ENCODE data around the gene SELPLG. TPM values are rescaled to one million over a fixed set of nuclear protein-coding genes. Genes with fewer than 3 reads are reported as not detected.
"Not testable (repeated sequence)": the region's sequence is repeated elsewhere in the genome, so short reads cannot be mapped to it uniquely, and the experiment has no call there.

Gene SELPLG
- total and polyA plus RNA-seq, 2 of the 4 experiments (the other 2 are of a cell fraction): 3.2 to 10.8 TPM

DNA sequence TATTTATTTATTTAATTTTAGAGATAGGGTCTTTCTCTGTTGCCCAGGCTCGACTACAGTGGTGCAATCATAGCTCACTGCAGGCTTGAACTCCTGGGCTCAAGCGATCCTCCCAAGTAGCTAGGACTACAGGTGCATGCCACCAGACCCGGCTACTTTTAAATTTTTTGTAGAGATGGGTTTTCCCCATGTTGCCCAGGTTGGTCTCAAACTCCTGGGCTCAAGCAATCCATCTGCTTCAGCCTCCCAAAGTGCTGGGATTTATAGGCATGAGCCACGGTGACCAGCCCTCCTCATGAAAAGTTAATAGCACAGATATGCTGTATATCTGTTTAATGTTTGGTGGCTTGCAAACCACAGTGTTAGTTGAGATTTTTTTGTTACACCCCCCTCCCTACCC, 2.4 kb downstream of the SELPLG start:
- peaks cover 33% of the 10 kb centered on the region for H3K4me1 ChIP-seq (ENCODE audit: control insufficient read depth, insufficient read depth, low read length)
- H3K4me2 ChIP-seq (ENCODE audit: low read depth, low read length): not testable (repeated sequence)

More for the DNA sequence above, 2.4 kb downstream of the SELPLG start:
- H2AK5ac ChIP-seq (ENCODE audit: low read depth, low read length); ATAC-seq (ENCODE audit: low read depth); H2BK5ac ChIP-seq (ENCODE audit: low read depth, low read length, poor library complexity, severe bottlenecking); POLR2A ChIA-PET (ENCODE audit: unreplicated experiment); H3K27me3 ChIP-seq (ENCODE audit: control insufficient read depth, insufficient read depth, low read length); H4K91ac ChIP-seq (ENCODE audit: insufficient read depth, low read depth, low read length); H3K27ac ChIP-seq (ENCODE audit: insufficient read depth, low read length); H2BK120ac ChIP-seq (ENCODE audit: low read depth, low read length); H4K5ac ChIP-seq (ENCODE audit: low read depth, low read length); H3K9ac ChIP-seq (ENCODE audit: low read depth, low read length); DNase-seq; H4K20me1 ChIP-seq (ENCODE audit: insufficient read depth, low read length); BruUV-seq (replicated peaks); H2BK15ac ChIP-seq (ENCODE audit: low read depth, low read length); CTCF ChIA-PET; H3K36me3 ChIP-seq (ENCODE audit: control insufficient read depth, insufficient read depth, low read length); H3K9me3 ChIP-seq (ENCODE audit: control insufficient read depth, insufficient read depth, low read length); dilution Hi-C loops (cut with HindIII; ENCODE audit: low sequenced_read_pairs, unreplicated experiment); H3K18ac ChIP-seq (ENCODE audit: low read depth, low read length); H4K8ac ChIP-seq (ENCODE audit: low read depth in 2 of 2, low read length in 2 of 2); intact Hi-C loops (cut with micrococcal nuclease); H2AFZ ChIP-seq (replicated peaks; ENCODE audit: low read length, poor library complexity); H3K56ac ChIP-seq (ENCODE audit: extremely low read depth, insufficient read depth, low read length); H3K14ac ChIP-seq (replicated peaks; ENCODE audit: low read depth, low read length); H2AK9ac ChIP-seq (replicated peaks; ENCODE audit: low read depth, low read length, poor library complexity); H3K4ac ChIP-seq (ENCODE audit: low read depth, low read length); H3K4me3 ChIP-seq (ENCODE audit: insufficient read depth, low read depth, low read length); H3K23ac ChIP-seq (ENCODE audit: low read depth, low read length); H2BK20ac ChIP-seq (ENCODE audit: low read depth, low read length): not testable (repeated sequence)
- peaks cover 0 to 26% of the 10 kb centered on the region in 2 experiments; a peak in 2 of 4 replicates for H3K79me1 ChIP-seq (ENCODE audit: low read depth in 1 of 2, low read length in 2 of 2)
- in situ Hi-C loops (cut with MboI; ENCODE audit: low sequenced_read_pairs): loop anchor here (25.0 kb wide), 1 partner anchor 456 kb away; the partner anchor contains the start of genes ALKBH2 and UNG
- peaks cover 26% of the 10 kb centered on the region for H3K9me1 ChIP-seq (ENCODE audit: insufficient read depth, low read length)
- 100% methylated on average over 1 of the region's 4 CpGs; no CpG with 5 or more reads in 1 of the 2 experiments for WGBS, 2 experiments (ENCODE audit: extremely low coverage in 2 of 2, insufficient read length in 1 of 2)

Data from IMR-90 (cell line).